ENCODE data around the gene FGF4. TPM values are rescaled to one million over a fixed set of nuclear protein-coding genes. Genes with fewer than 3 reads are reported as not detected.

The FGF4 gene
- total RNA-seq, 1 experiment from 2014 or later, result 5.9 TPM

- H3K9me3 Mint-ChIP-seq, result no peaks in the 10 kb centered on the region
- TF ChIP-seq ESRRA (CRISPR knock-in tag; IDR thresholded peaks at IDR 0.05; ENCODE audit: borderline replicate concordance) (no peak), IRF2 (CRISPR knock-in tag; IDR thresholded peaks at IDR 0.05; ENCODE audit: borderline replicate concordance, low read depth) (no peak), ELF4 (CRISPR knock-in tag; IDR thresholded peaks at IDR 0.05; ENCODE audit: low read depth) (no peak), FOXJ3 (CRISPR knock-in tag; IDR thresholded peaks at IDR 0.05; ENCODE audit: borderline replicate concordance) (no peak)
These were observed 47.9 kb downstream of the FGF4 start for GRCh38 chr11:69727266-69727665.

GRCh38 chr11:69726481-69726880 lies 48.7 kb downstream of the FGF4 start:
- DNase-seq (ENCODE audit: low spot score) (no peak), ATAC-seq (no peak)
- no peaks in the 10 kb centered on the region for H3K36me3 Mint-ChIP-seq
- TF ChIP-seq CTCF (IDR thresholded peaks at IDR 0.05), result no peak
- no peak for TF ChIP-seq CREM (CRISPR knock-in tag; IDR thresholded peaks at IDR 0.05)
- no peak for TF ChIP-seq GABPB1 (CRISPR knock-in tag; IDR thresholded peaks at IDR 0.05)
- TF ChIP-seq ZNF219 (CRISPR knock-in tag; IDR thresholded peaks at IDR 0.05; ENCODE audit: borderline replicate concordance), result no peak
- TF ChIP-seq ZSCAN18 (CRISPR knock-in tag; IDR thresholded peaks at IDR 0.05), result no peak
- no peak for TF ChIP-seq NFYB (CRISPR knock-in tag; conservative IDR thresholded peaks at IDR 0.05; ENCODE audit: low read depth)
- TF ChIP-seq ATF3 (CRISPR knock-in tag; conservative IDR thresholded peaks at IDR 0.05), result no peak
- no peak for TF ChIP-seq JAZF1 (CRISPR knock-in tag; IDR thresholded peaks at IDR 0.05)
- no peak for TF ChIP-seq ARID4B (CRISPR knock-in tag; IDR thresholded peaks at IDR 0.05; ENCODE audit: borderline replicate concordance)
- H3K4me1 Mint-ChIP-seq, result no peaks in the 10 kb centered on the region
- H3K4me3 Mint-ChIP-seq, result no peak overlapping the region
- H3K27me3 Mint-ChIP-seq (ENCODE audit: low read depth), result peaks cover 7% of the 10 kb centered on the region
- ChIA-PET CTCF (interaction anchor here (0.8 to 2.1 kb wide), 4 partner anchors 8 to 75 kb away, joined by 3 to 6 read pairs (median 4); no protein-coding TSS in a partner anchor), POLR2A (no interaction called here)
- H3K9me3 Mint-ChIP-seq, result no peaks in the 10 kb centered on the region
- no peak overlapping the region for H3K27ac Mint-ChIP-seq

More at GRCh38 chr11:69727266-69727665, 47.9 kb downstream of the FGF4 start:
- DNase-seq (ENCODE audit: low spot score) (no peak), ATAC-seq (no peak)
- peaks cover 3% of the 10 kb centered on the region; the same call in 1 of the 2 replicates for H3K4me1 Mint-ChIP-seq
- H3K36me3 Mint-ChIP-seq, result no peaks in the 10 kb centered on the region
- H3K27me3 Mint-ChIP-seq (ENCODE audit: low read depth), result peaks cover 7% of the 10 kb centered on the region
- H3K27ac Mint-ChIP-seq, result peak overlapping the region; percentile 29; the same call in 1 of the 2 replicates
- no peak overlapping the region for H3K4me3 Mint-ChIP-seq
- CTCF ChIA-PET, result interaction anchor here (0.8 to 2.1 kb wide), 3 partner anchors 9 to 74 kb away, joined by 4 to 6 read pairs (median 4); no protein-coding TSS in a partner anchor
- POLR2A ChIA-PET, result no interaction called here

- Mint-ChIP-seq H3K4me3 (no peak overlapping the region), H3K9me3 (no peaks in the 10 kb centered on the region), H3K36me3 (no peaks in the 10 kb centered on the region), H3K4me1 (peaks cover 3% of the 10 kb centered on the region), H3K27ac (no peak overlapping the region), H3K27me3 (ENCODE audit: low read depth) (peaks cover 9% of the 10 kb centered on the region)
- DNase-seq (ENCODE audit: low spot score) (no peak), ATAC-seq (no peak)
- CTCF ChIA-PET, result interaction anchor here (1.3 to 2.1 kb wide), 3 partner anchors 8 to 73 kb away, joined by 3 to 6 read pairs (median 4); no protein-coding TSS in a partner anchor
- TF ChIP-seq TEAD1 (CRISPR knock-in tag; IDR thresholded peaks at IDR 0.05), result no peak
- POLR2A ChIA-PET, result no interaction called here
These were observed 49.1 kb downstream of the FGF4 start for GRCh38 chr11:69726019-69726418.
